Stimulated activated CD4-positive, alpha-beta T cell treated with anti-CD3 and anti-CD28 coated beads, Interleukin-4, amount 100 ng/mL, for 24 hours (primary cell): Measurements from ENCODE around the gene PSMA3.
"Not testable (repeated sequence)": the region's sequence is repeated elsewhere in the genome, so short reads cannot be mapped to it uniquely, and the experiment has no call there.

Experiments
- DNase-seq: peaks from one replicate; pipeline ENCODE4 v3.0.0-alpha.2; 2020

The PSMA3 gene

DNA sequence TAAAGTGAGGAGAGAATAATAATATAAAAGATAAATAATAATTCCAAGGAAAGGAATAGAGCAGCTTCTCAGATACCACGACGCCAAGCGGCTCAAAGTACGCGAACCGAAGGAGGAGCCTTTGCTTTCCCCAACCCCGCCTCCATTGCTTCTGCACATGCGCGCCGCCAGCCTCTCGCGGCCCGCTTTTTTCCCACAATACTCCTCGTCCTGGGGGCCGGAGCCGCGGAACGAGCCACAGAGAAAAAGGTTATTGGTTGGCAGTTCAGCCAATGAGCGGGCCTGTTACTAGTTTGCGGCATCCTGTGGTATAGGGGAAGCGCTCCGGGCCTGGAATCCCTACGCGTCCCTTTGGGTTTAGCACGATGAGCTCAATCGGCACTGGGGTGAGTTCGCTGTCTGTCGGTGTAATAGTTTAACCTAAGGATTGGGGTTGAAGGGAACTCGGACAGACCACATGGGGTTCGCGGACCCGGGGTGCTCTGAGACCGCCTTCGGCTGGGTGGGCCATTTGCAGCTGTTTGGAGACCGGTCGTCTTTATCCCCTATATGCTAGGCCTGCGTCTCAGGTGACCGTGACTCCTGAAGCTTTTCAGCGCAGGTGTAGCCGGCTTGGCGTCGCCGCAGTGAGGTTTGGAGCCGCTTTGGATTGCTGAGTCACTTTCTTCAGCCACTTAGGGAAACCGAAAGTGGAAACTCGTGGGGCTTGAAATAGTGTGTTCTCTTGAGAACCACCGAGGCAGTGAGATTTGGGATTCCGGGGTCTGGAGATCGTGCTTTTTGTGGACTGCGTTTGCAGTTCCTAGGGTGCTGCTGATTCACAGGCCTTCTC is at the start of gene PSMA3:
TSS of gene PSMA3 (plus strand) at position 288 of the 832 bp plus-strand sequence. CDS start at position 366, 78 bp downstream.
- DNase-seq: peak; percentile 99

DNA sequence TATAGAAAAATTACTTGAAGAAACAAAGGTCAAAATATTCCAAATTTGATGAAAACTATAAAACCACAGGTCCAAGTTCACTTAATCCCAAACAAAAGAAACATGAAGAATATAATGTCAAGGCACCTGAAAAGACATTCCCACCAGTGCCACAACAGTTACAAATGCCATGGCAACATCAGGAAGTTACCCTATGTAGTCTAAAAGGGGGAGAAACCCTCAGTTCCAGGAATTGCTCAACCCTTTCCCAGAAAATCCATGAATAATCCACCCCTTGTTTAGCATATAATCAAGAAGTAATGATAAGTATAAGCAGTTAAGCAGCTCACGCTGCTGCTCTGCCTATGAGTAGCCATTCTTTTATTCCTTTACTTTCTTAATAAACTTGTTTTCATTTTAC is 48.4 kb upstream of the PSMA3 start:
- no peak for DNase-seq

DNA sequence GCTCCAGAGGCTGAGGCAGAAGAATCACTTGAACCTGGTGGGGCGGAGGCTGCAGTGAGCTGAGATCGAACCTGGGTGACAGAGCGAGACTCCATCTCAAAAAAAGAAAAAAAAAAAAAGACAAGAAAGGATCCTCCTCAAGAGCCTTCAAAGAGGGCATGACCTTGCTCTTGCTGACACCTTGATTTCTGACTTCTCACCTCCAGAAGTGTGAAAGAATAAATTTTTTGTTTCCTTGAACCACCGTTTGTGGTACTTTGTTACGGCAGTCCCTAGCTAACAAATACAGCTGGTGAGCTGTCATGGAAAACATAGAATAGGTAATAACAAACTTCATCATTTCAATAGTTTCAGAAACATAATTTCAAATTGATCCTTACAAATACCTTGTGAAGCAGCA is 46.6 kb upstream of the PSMA3 start:
- DNase-seq: no peak

- DNase-seq: peak; percentile 89
These were observed 44.7 kb upstream of the PSMA3 start, which contains the start of gene ACTR10 for GRCh38 chr14:58199726-58200479. TSS of gene ACTR10 (plus strand) at chr14:58200149. CDS start at chr14:58200218, 69 bp downstream.

- DNase-seq: no peak
These were observed 44.2 kb upstream of the PSMA3 start for GRCh38 chr14:58200480-58200841.

- DNase-seq: no peak
These were observed 43.8 kb upstream of the PSMA3 start for GRCh38 chr14:58200846-58201245.

- DNase-seq: no peak
These were observed 31.5 kb upstream of the PSMA3 start for GRCh38 chr14:58213176-58213575.

GRCh38 chr14:58215191-58215914 is 29.3 kb upstream of the PSMA3 start:
- DNase-seq: no peak

- DNase-seq: no peak
These were observed 28.1 kb upstream of the PSMA3 start for GRCh38 chr14:58216544-58216943.

DNA sequence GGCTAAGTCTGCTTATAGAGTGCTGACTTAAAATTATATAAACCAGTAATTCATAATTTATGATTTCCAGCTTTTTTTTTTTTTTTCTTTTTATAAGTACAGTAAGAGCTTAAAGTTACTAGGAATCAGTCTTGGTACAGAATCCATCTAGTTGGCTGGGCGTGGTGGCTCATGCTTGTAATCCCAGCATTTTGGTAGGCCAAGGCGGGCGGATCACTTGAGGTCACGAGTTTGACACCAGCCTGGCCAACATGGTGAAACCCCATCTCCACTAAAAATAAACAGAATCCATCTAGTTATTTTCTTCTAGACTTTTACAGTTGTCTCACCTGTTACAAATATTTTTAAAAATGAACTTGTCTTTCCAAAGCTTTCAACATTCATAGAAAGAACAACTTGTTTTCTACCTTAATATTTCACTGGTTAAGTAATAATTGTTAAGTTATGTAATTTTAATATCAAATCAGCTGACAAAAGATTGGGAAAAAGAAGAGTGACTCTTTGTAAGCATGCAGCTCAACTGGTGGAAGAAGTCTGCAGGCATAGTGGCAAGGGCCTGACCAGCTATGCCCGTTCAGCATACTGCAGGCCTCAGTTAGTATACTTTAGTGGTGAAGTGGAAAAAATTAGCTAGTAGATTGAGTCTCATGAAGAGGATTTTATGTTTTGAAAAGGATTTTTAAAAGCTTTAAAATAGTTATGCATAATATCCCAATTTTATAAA is 17.4 kb upstream of the PSMA3 start:
- no peak for DNase-seq

DNA sequence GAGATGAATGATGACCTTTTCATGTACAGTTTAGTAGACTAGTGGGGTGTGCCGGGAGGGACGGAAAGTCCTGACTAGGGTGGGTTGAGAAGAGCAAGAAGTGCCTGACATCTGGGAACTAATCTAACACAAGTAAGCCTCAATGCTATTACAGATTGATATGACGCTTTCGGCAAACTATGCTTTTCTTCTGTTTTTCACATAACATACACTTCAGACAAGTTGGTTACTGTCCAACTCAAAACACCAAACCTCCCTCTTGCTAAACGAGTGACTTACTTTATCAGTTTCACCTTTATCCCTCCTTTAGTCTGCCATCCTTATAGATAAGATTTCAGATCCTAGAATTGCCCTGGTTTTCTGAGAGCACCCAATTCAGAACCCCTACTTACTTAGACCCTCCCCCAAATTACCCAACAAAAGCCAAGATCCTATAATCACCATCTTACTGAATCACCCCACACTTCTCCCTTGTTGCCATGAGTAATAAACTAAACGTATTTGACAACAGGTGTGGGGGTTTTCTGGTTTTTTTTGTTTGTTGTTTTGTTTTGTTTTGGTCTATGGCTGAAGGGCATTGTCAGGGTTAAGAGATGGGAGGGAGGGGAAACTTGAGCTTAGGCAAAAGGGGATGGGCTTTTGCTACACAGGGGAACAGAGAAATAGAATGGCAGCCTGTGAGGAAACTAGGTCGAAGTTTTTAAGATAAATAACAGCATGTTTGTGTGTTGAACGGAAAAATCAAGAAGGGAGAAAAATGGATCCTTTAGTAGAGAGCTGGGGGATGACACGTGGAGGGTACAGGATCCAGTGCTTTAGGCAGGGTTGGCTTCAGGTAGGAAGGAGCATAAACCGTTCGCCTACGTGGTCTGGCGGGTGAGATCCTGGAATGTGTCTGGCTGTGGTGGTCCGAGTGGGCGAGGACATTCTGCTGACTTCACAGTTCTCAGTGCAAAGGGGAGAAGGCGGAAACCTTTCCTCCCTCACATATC is 6.1 kb upstream of the PSMA3 start:
- no peak for DNase-seq

DNA sequence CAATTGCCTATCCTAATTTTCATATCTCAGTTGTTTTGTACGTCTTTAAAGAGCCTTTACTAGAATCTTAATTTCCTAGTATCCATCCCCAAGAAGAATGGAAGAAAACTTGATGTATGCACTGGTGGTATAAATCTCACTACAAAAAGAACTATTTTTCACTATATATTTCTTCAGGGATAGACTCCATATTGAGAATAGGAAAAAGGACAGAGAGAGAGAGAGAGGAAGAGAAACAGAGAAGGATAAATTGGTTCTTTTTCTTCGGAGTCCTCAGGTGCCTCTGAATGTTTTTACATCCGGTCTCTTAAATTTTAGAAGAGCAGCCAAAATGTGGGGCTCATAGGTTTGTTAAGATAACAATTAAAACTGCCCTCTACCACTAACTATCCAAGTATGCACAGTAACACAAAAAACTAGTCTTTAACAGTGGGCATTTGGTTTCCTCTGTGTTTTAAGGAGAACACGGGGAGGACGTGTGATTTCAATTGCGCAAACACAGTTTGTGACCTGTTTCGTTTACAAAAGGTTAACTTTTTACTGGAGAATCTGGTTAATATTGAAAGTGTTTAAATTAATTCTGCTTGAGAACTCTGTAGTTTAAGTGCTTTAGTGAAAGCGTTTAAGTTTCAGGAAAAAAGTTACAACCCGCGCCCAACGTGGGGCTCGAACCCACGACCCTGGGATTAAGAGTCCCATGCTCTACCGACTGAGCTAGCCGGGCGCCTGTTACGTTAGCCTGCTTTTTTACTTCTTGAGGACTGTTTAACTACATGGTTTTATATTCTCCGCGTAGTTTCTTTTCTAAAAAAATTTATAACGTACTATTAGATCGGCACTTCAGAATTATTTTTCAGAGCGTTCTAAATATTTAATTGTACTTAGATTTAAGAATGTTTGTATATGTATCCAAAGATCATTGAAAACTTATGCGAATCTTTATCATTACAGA is 5.1 kb upstream of the PSMA3 start:
- peak; percentile 84 for DNase-seq

- DNase-seq: no peak
These were observed 670 bp upstream of the PSMA3 start for GRCh38 chr14:58243790-58244555.

GRCh38 chr14:58245562-58245961 is 919 bp downstream of the PSMA3 start:
- no peak for DNase-seq

DNA sequence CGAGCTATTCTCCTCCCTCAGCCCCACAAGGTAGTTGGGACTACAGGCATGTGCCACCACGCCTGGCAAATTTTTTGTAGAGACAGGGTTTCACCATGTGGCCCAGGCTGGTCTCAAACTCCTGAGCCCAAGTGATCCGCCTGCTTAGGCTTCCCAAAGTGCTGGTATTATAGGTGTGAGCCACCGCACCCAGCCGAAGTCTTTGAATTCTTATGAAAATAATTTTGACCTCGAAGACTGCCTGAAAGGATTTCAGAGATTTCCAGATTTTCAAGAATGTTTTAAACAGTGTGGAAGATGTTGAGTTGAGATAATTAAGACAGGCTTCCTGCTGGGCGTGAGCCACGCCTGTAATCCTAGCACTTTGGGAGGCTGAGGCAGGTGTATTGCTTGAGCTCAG is 5.0 kb downstream of the PSMA3 start:
- no peak for DNase-seq

GRCh38 chr14:58258156-58258555 is 13.5 kb downstream of the PSMA3 start:
- DNase-seq: no peak

- DNase-seq: not testable (repeated sequence)
These were observed 17.4 kb downstream of the PSMA3 start for GRCh38 chr14:58262005-58262404.

- DNase-seq: no peak
These were observed 20.8 kb downstream of the PSMA3 start for GRCh38 chr14:58265401-58265800.

GRCh38 chr14:58270628-58271027 is 26.0 kb downstream of the PSMA3 start:
- DNase-seq: no peak
